K562 (cell line): ENCODE measurements around the gene PLCB3. TPM values are rescaled to one million over a fixed set of nuclear protein-coding genes. Genes with fewer than 3 reads are reported as not detected.

Source experiments
- ARID1B ChIP-seq: fragments of 450-650 bp; IDR thresholded peaks from 2 replicates; pipeline ENCODE4 v1.6.1; 2016; ENCODE audit warnings: antibody characterized with exemption, mild to moderate bottlenecking, inconsistent platforms
- ATF4 ChIP-seq: fragments of 450-650 bp; formaldehyde crosslinking; IDR thresholded peaks from 2 replicates; pipeline ENCODE4 v1.4.0; 2022; ENCODE audit warnings: mild to moderate bottlenecking, moderate library complexity
- CBFA2T3 ChIP-seq: fragments of 450-650 bp; IDR thresholded peaks from 2 replicates; pipeline ENCODE4 v1.6.1; 2017
- DLX4 ChIP-seq: fragments of 250-450 bp; sonication (Bioruptor Pico); IDR thresholded peaks from 2 replicates; pipeline ENCODE4 v1.6.1; 2021; ENCODE audit warnings: mild to moderate bottlenecking
- E2F3 ChIP-seq: fragments of 250-450 bp; sonication (Bioruptor Pico); IDR thresholded peaks from 2 replicates; pipeline ENCODE4 v1.4.0; 2020; ENCODE audit warnings: mild to moderate bottlenecking
- EGR1 ChIP-seq: fragments of 450-650 bp; conservative IDR thresholded peaks from 2 replicates; pipeline ENCODE4 v1.6.1; 2017; ENCODE audit warnings: mild to moderate bottlenecking
- EHMT2 ChIP-seq: fragments of 450-650 bp; IDR thresholded peaks from 2 replicates; pipeline ENCODE4 v1.6.1; 2018; ENCODE audit warnings: antibody characterized with exemption
- ELK1 ChIP-seq: sonication (generic); formaldehyde crosslinking; IDR thresholded peaks from 2 replicates; pipeline ENCODE4 v1.8.1; 2022; ENCODE audit warnings: missing genetic modification reagents
- FUS ChIP-seq: fragments of 200-400 bp; formaldehyde crosslinking; optimal IDR thresholded peaks from 2 replicates; pipeline ENCODE3; 2017; ENCODE audit warnings: low read depth, low read length
- HMGN3 ChIP-seq: IDR thresholded peaks from 2 replicates; pipeline ENCODE4 v1.6.1; 2011; ENCODE audit warnings: borderline replicate concordance, low read depth, mild to moderate bottlenecking, mixed read lengths, low read length; ENCODE audit not compliant: insufficient read length; ENCODE audit errors: extremely low read depth
- JUNB ChIP-seq: fragments of 450-650 bp; formaldehyde crosslinking; conservative IDR thresholded peaks from 2 replicates; pipeline ENCODE4 v1.4.0; 2020; ENCODE audit warnings: mild to moderate bottlenecking
- JUND ChIP-seq, 2 experiments: IDR thresholded peaks; 2 replicates in 1 of 2; 3 replicates in 1 of 2; pipeline ENCODE4 v1.6.1; 2011; ENCODE audit warnings: borderline replicate concordance in 2 of 2, low read depth in 2 of 2, low read length in 2 of 2, improper control_type of control experiment in 1 of 2, missing biosample characterization in 1 of 2, missing genetic modification characterization in 1 of 2, missing genetic modification reagents in 1 of 2
- KLF6 ChIP-seq: fragments of 250-450 bp; sonication (Bioruptor Pico); IDR thresholded peaks from 2 replicates; pipeline ENCODE4 v1.4.0; 2020; ENCODE audit warnings: mild to moderate bottlenecking, moderate library complexity, borderline replicate concordance
- NCOA2 ChIP-seq, 2 experiments: fragments of 450-650 bp; IDR thresholded peaks; 2 replicates each; pipeline ENCODE4 v1.6.1; 2018; ENCODE audit warnings: mild to moderate bottlenecking in 2 of 2, moderate library complexity in 1 of 2; ENCODE audit not compliant: partially characterized antibody in 2 of 2
- NFE2L1 ChIP-seq: fragments of 450-650 bp; IDR thresholded peaks from 2 replicates; pipeline ENCODE4 v1.6.1; 2016; ENCODE audit warnings: missing genetic modification characterization, low read depth, mild to moderate bottlenecking, missing compliant biosample characterization, moderate library complexity, borderline replicate concordance
- NONO ChIP-seq, 2 experiments: fragments of 200-400 bp in 1 of 2; fragments of 450-650 bp in 1 of 2; formaldehyde crosslinking in 1 of 2; IDR thresholded peaks; 2 replicates each; pipeline ENCODE4 v1.6.1; 2017; ENCODE audit warnings: low read depth in 2 of 2, mild to moderate bottlenecking in 2 of 2, moderate library complexity in 2 of 2, low read length in 1 of 2
- PTRF ChIP-seq: fragments of 450-650 bp; IDR thresholded peaks from 2 replicates; pipeline ENCODE4 v1.6.1; 2016; ENCODE audit warnings: mild to moderate bottlenecking, missing genetic modification characterization, missing compliant biosample characterization
- RBBP5 ChIP-seq: fragments of 200-600 bp; sonication (generic); IDR thresholded peaks from 2 replicates; pipeline ENCODE4 v1.6.1; 2012; ENCODE audit warnings: borderline replicate concordance, mild to moderate bottlenecking, low read length, control low read depth, inconsistent platforms; ENCODE audit not compliant: insufficient read depth, poor library complexity, severe bottlenecking
- SMARCA4 ChIP-seq: fragments of 450-650 bp; IDR thresholded peaks from 2 replicates; pipeline ENCODE4 v1.6.1; 2016
- SPI1 ChIP-seq: IDR thresholded peaks from 2 replicates; pipeline ENCODE4 v1.6.1; 2011; ENCODE audit warnings: low read depth, low read length, control low read depth, borderline replicate concordance
- TBP ChIP-seq: optimal IDR thresholded peaks from 2 replicates; pipeline ENCODE3; 2011; ENCODE audit warnings: low read depth, low read length, improper control_type of control experiment
- THRAP3 ChIP-seq: fragments of 450-650 bp; IDR thresholded peaks from 2 replicates; pipeline ENCODE4 v1.6.1; 2016; ENCODE audit warnings: mild to moderate bottlenecking, inconsistent platforms, borderline replicate concordance
- TRIM28 ChIP-seq: fragments of 450-650 bp; IDR thresholded peaks from 2 replicates; pipeline ENCODE4 v1.6.1; 2017
- XRCC5 ChIP-seq: fragments of 200-400 bp; formaldehyde crosslinking; IDR thresholded peaks from 2 replicates; pipeline ENCODE4 v1.6.1; 2017; ENCODE audit warnings: low read depth, mild to moderate bottlenecking, low read length
- YBX1 ChIP-seq: fragments of 450-650 bp; IDR thresholded peaks from 2 replicates; pipeline ENCODE4 v1.7.1; 2016; ENCODE audit warnings: mild to moderate bottlenecking
- ZNF146 ChIP-seq: IDR thresholded peaks from one replicate; pipeline ENCODE4 v1.6.1; 2018; ENCODE audit warnings: missing compliant biosample characterization; ENCODE audit not compliant: unreplicated experiment
- ZNF212 ChIP-seq: fragments of 450-650 bp; formaldehyde crosslinking; IDR thresholded peaks from 2 replicates; pipeline ENCODE4 v1.4.0; 2020; ENCODE audit warnings: mild to moderate bottlenecking
- ZNF699 ChIP-seq: fragments of 250-450 bp; sonication (Bioruptor Pico); IDR thresholded peaks from 2 replicates; pipeline ENCODE4 v1.8.0; 2021; ENCODE audit warnings: mild to moderate bottlenecking, moderate library complexity; ENCODE audit not compliant: insufficient replicate concordance
- ZNF707 ChIP-seq: fragments of 250-450 bp; sonication (Bioruptor Pico); conservative IDR thresholded peaks from 2 replicates; pipeline ENCODE4 v1.8.0; 2022; ENCODE audit warnings: inconsistent platforms, mild to moderate bottlenecking, moderate library complexity
- polyA plus RNA-seq, 8 experiments: library from polyadenylated mRNA; depleted of rRNA in 4 of 8; stranded (reverse) in 5 of 8; unstranded in 3 of 8; fragments of >200 nt; fragmentation: Nextera tagmentation in 2 of 8; fragmentation: Illumina TruSeq in 1 of 8; extraction: Ambion mirVana in 2 of 8; extraction: Trizol in 1 of 8; gene quantifications; 2 replicates each; pipeline versions ENCODE4 v1.2.1 to v1.2.3, GENCODE V29; 2011 to 2014; ENCODE audit warnings: inconsistent platforms in 1 of 8, missing spikeins in 1 of 8
- total RNA-seq, 7 experiments: library from RNA; depleted of rRNA in 6 of 7; stranded (reverse); fragments of >200 nt in 6 of 7; fragmentation: Illumina TruSeq in 2 of 7; extraction: Trizol in 2 of 7; gene quantifications; 2 replicates each; pipeline versions ENCODE4 v1.2.1 to v1.2.3, GENCODE V29; 2011 to 2021; ENCODE audit warnings: low replicate concordance in 1 of 7

The PLCB3 gene
- total and polyA plus RNA-seq, 9 of the 15 experiments (the other 6 are each of a cell fraction or from before 2014, with no cell fraction given) = 0.31 to 44.8 (median 14.6) TPM

GRCh38 chr11:64239662-64240434, 11.5 kb upstream of the PLCB3 start (continued):
- 0 out of 2 replicates have a peak, but pooled peaks have one; percentile 26 for TF ChIP-seq JUND (IDR thresholded peaks at IDR 0.05; ENCODE audit: borderline replicate concordance, low read depth, low read length)
- TF ChIP-seq JUND (tag; IDR thresholded peaks at IDR 0.05; ENCODE audit: borderline replicate concordance, low read depth, low read length) = no peak
- no peak for TF ChIP-seq NFE2L1
- no peak for TF ChIP-seq NONO (IDR thresholded peaks at IDR 0.05; ENCODE audit: low read depth in 2 of 2, low read length in 1 of 2)
- no peak for TF ChIP-seq ZNF146
- 0 out of 2 replicates have a peak, but pooled peaks have one; percentile 2 for TF ChIP-seq XRCC5
- peak; percentile 21 for TF ChIP-seq TBP
- no peak for TF ChIP-seq ELK1 (CRISPR knock-in tag)
- TF ChIP-seq ARID1B = no peak
- TF ChIP-seq ZNF699 (CRISPR knock-in tag) = no peak
- TF ChIP-seq THRAP3 = no peak
- TF ChIP-seq PTRF (tag) = no peak
- TF ChIP-seq ZNF212 (CRISPR knock-in tag) = no peak
- TF ChIP-seq SMARCA4 = no peak
- no peak for TF ChIP-seq HMGN3
- TF ChIP-seq TRIM28 = no peak
- TF ChIP-seq FUS = no peak
- TF ChIP-seq EHMT2 = no peak
- TF ChIP-seq ATF4 (CRISPR knock-in tag) = no peak
- no peak for TF ChIP-seq CBFA2T3
- no peak for TF ChIP-seq EGR1
- no peak for TF ChIP-seq E2F3
- no peak for TF ChIP-seq RBBP5
- no peak for TF ChIP-seq KLF6
- TF ChIP-seq SPI1 = peak; percentile 70
- no peak for TF ChIP-seq NCOA2 (IDR thresholded peaks at IDR 0.05; ENCODE audit: partially characterized antibody in 2 of 2)
- no peak for TF ChIP-seq JUNB (CRISPR knock-in tag)
- TF ChIP-seq DLX4 (CRISPR knock-in tag) = no peak
- TF ChIP-seq YBX1 = no peak
- no peak for TF ChIP-seq ZNF707
